GM19324 (cell line): ENCODE measurements around the gene RPLP2.
A peak's percentile ranks its signal among the peaks of the same experiment; 100 is the strongest.

Experiments
- ATAC-seq: cut with Tn5 transposase; IDR thresholded peaks from one replicate; pipeline ENCODE4 v1.9.1; 2021; ENCODE audit warnings: mild to moderate bottlenecking, moderate library complexity; ENCODE audit not compliant: unreplicated experiment, low FRiP score

Gene RPLP2

GRCh38 chr11:790721-791564 is 18.8 kb upstream of the RPLP2 start:
- ATAC-seq, result no peak

DNA sequence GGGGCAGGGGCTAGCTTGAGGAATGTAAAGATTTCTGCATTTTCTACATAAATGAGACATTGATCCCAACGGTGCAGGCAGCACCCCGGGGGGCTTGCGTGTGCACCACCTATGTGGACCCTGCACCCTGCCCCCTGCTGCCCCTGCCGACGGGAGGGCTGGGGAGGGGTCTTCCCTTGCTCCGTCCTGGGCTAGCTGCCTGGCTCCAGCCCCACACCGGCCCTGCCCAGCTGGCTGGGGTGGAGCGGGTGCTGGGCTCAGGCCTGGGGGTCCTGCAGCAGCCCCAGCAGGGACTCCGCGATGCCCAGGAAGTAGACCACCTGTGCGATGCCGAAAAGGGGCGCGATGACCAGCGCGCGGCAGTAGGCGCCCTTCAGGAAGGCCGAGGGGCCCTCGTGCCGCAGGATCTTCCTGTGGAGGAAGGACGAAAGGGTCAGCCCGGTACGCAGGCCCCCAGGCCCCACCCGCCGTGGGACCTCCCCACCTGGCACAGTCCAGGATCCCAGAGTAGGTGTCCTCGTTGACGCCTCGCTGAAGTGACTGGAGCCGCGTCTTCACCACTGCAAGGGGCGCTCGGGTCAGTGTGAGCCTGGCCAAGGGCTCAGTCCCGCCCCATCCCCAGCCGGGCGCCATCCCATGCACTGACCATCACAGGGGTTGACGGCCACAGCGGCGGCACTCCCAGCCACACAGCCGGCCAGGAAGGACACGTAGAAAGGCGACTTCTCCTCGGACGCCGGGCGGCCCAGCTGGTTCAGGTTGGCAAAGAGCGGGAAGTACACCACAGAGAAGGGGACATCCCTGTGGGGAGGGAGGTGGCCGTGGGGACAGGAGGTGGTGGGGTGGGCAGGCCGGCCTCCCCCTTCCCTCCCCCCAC is 17.9 kb upstream of the RPLP2 start:
- no peak for ATAC-seq

DNA sequence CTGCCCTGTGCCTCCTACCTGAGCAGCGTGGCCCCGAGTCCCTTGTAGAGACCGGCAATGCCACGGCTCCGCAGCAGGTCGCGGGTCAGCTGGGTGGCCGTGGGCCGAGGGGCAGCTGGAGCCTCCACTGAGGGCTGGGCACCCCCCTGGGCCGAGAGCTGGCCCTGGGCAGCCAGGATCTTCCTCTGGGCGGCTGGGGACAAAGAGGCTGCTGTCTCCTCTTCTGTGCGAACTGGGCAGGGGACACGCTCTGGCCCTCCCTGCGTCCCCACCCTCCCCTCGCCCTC is 17.3 kb upstream of the RPLP2 start:
- ATAC-seq, result no peak

DNA sequence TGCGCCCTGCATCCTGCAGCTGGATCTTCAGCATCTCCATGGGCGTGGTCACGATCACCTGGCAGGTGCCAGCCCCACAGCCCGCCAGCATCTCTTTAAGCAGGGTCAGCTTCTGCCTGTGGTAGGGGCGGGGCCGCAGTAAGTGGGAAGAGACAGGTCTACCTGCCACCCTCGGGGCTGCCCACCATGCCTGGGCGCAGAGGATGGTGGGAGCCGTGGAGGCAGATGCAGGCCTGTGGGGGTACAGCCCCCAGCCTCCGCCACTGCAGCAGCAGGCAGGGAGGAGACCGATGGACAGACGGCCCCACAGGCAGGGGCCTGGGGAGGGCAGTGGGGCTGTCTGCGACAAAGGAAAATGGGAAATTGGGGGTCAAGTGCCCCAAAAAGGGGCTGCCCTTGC is 16.9 kb upstream of the RPLP2 start:
- ATAC-seq, result no peak

DNA sequence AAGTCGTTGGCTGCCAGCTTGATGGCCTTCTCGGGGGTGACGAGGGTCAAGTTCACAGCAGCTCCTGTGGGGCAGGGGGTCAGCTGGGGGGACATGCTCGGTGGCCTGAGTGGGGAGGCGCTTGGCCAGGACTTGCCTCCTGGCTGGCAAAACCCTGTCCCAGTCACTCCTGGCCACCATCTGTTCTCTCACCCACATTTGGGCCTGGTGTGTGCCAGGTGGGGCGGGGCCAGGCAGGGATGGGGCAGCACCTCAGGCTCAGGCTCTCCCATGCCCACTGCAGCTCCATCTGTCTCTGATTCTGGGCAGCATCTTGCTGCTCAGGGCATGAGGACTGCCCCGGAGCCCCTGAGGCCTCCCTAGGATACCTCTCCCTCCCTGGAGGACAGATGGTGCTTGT is 16.2 kb upstream of the RPLP2 start:
- ATAC-seq, result no peak

DNA sequence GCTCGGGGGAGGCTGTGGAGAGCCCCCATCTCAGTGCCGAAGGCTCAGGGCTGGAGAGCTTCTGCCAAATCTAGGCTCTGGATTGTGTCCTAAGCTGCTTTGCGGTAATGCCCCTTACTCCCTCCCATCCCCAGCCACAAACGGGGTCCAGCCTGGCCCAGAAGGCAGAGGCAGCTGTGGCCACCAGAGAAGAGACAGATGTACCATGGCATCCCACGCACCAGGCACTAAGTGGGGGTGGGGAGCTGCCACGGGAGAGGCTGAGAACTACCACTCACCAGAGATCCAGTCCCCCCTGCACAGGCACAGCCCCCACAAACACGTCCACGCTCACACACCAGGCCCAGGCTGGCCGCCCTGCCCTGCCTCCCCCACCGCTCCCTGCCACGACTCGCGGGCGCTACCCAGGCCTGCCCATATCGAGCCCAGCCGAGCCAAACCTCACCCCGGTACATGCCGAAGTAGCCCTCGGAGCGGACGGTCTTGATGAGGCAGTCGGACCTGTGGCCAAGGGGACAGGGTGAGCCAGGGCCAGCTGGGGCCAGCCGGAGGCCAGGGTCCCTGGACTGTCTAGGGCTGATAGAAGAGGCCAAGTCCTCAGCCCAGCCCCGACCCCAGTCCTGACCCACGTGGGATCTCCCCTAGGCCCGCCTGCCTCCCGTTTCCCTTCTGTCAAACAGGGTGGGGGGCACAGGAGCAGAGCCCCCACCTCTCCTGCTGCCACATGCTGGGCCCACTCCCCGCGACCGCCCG is 15.6 kb upstream of the RPLP2 start:
- no peak for ATAC-seq

GRCh38 chr11:794766-795633 is 14.8 kb upstream of the RPLP2 start:
- ATAC-seq, result no peak

DNA sequence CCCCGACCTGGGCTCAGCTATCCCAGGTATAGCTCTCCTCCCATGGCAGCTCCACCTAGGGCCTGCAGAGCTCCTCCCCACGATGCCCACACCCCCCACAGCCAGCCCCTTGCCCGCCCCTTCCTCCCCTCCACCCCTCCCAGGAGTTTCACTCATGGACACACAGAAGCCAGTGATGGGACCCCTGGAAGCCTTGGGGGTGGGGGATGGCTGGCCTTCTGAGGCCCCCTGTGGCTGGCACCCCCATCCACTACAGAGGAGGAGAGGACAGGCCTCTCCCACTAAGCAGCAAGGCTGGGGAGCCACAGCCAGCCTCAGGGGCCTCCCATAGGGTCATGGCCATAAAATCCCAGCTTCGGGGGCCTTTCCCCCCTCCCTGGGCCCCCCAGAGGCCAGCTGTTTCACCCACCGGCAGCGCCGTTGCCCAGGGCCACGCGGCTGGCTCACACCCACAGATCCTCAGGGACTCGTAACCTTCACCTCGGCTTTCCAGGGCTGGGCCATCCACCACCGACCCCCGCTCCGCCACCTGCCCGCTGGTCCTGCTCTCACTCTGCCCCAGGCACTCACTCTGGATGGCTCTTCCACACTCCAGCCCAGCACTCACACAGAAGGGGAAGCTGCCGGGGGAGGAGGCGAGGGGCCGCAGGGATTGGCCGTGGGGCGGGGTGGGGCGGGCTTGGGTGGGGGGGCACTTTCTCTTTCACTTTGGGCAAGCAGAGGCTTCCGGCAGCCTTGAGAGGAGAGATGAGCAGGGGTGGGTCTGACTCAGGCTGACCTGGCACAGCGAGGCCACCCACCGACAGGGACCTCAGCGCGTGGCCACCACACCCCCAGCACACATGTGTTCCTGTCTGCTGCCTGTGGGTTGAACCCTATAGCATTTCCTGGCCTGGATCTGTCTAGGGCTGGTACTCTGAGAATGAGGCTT is 13.9 kb upstream of the RPLP2 start:
- no peak for ATAC-seq

DNA sequence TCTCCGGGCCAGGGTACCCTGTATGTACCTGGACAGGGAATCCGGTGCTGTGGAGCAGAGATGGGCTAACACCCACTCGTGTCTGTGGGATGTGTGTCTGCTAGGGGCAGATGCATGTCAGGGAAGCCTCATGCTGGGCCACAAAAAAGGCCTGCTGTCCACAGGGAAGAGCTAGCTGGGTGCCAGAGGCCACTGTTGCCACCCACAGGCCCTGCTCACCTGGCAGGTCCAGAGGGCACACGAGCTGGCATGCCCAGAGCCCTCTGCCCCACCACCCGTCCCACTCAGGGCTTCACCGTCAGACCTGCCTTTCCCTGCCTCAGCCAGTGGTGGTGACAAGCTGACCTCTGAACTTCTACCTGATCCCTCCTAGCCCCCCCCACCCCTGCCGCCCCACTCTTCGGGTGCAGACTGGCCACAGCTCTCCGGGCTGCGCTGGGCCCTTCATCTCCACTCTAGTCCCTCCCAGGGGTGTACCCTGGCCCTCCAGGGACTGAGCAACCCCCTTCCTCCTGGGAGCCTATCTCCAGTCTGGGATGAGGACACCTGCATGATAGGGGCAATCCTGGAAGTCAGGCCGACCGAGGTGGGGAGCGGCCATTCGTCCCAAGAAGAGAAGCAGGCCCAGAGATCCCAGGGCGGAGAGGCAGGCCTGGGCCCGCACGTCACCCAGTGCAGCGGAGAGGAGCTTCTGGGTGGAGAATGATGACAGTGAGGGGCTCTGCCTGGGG is 13.0 kb upstream of the RPLP2 start:
- ATAC-seq, result no peak

DNA sequence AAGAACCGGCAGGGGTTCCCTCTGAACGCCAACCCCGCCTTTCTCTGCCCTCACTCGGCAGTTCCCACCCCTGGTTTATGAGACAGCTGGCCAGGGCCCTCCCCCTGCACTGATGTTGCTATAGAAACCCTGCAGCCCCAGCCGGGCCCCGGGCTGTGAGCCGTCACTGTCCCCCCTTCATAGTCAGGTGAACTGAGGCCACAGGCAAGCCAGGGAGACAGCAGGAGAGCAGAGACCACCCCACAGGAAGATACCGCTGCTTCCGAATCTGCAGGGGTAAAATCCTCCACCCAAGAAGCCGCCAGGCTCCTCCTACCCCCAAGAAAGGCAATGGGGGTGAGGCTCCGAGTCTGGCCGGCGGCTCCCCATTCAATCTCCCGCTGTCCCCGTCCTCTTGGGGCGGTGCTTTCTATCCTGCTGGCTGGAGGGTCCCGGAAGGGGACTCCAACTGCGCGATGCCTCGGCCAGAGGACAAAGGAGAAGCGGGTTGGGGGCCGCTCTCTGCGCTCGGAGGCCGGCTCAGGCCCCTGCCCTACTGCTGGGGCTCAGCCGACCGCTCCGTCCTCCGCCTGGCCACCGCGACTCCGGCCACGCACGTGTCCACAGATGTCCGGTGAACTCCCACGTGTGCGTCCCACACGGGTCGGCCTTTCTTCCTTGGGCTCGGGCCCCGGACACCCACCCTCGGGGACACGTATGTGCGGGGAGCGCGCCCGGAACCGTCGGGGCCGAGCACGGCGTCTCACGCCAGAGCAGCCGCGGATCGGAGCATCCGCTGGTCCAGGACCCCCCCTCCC is 12.3 kb upstream of the RPLP2 start:
- ATAC-seq, result peak; percentile 43

GRCh38 chr11:798093-798713 is 11.6 kb upstream of the RPLP2 start, which contains the start of gene SLC25A22:
SLC25A22 (minus strand) TSS chr11:798281; CDS start chr11:795006, 3,275 bp downstream.
- peak; percentile 65 for ATAC-seq

DNA sequence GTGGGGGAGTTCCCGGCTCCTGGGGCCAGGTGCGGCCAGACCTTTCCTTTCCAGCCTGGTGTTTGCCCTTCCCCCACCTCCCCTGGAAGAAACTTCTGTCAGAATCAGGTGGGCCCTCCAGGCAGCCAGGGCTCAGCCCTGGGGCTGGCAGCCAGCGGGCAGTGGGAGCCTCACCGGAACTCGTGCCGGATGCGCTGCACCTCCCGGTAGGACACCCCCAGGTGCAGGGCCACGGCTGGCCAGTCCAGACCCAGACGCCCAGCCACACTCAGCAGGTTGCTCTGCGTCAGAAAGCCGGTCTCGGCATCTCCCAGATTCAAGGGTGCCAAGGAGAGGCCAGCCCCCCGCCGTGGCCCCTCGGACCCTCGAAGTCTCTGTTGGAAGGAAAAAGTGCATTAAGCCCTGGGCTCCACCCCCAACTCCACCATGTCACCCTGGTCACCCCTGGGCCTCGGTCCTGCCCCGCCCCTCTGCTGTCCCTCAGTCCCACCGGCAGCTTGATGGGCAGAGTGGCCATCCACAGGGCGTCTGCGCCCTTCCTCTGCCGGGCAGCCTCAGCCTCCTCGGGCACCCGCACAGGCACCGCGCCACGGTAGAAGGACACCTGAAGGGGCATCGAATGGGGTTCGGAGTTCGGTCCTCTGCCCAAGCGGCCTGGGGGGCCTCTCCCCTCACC is 10.0 kb upstream of the RPLP2 start:
- ATAC-seq, result no peak

GRCh38 chr11:800473-800872 is 9.3 kb upstream of the RPLP2 start:
- ATAC-seq, result no peak

DNA sequence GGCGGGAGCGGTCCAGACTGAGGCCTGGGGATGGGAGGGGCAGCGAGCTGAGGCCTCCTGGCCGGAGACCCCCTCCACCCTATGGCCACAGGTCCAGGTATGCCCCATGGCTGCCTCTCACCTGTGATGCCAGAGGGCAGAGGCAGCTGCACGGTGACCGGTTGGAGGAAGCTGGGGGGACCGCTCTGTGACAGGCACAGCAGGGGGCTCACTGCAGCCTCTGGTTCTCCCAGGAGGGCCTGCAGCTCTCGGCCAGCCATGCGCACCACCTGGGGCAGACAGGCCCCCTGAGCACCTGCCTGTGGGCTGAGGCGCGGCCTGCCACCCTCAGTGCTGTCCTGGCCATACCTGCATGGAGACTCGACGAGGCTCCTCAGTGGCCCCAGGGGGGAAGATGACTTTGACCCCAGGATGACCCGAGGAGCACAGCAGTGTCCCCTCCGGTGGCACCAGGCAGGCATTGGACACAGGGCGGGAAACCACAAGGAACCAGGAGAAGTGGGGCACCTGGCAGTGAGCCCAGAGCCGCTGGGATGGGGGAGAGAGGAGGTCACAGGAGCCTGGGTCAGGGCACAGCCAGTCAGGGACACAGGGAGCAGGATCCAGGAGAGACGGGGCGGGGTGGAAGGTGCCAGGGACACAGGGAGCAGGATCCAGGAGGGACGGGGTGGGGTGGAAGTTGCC is 8.5 kb upstream of the RPLP2 start:
- no peak for ATAC-seq

DNA sequence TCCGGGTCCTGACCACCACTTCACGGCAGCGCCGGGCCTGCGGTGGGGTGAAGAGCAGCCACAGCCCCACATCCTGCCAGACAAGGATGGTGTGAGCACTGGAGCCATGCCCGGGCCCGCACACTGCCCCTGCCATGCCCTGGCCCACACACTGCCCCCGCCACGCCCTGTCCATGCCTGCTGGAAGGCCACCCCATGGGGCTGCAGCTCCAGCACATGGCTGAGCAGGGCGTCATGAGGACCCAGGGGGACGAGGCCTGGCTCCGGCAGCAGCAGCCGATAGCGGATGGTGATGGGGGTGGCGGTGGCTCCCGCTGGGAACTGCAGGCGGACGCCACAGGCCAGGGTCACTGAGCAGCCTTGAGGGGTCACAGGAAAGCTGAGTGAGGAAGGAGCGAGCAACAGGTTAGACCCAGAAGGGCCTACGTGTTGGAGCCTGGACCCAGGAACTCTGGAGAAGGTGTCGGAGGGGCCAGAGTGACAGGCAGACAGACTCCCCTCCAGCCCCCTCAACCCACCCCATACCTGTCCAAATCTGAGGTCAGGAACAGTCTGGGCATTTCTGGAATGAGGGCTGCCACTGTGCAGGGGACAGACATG is 7.6 kb upstream of the RPLP2 start:
- ATAC-seq, result no peak
